SK-N-SH treated with all-trans-retinoic acid at 6 μM for 48 hours (cell line): ENCODE data around the gene POMP.

Source experiments
- ATAC-seq: fragments of 200-7000 bp; cut with Tn5 transposase; 3 replicates; pipeline ENCODE4 v1.9.1; 2020; ENCODE audit warnings: mild to moderate bottlenecking, moderate library complexity
- BACH2 ChIP-seq: fragments of 250-450 bp; sonication (Bioruptor Pico); IDR thresholded peaks from 2 replicates; pipeline ENCODE4 v1.9.0; 2021; ENCODE audit warnings: mild to moderate bottlenecking, borderline replicate concordance
- CREB5 ChIP-seq: fragments of 250-450 bp; sonication (Bioruptor Pico); IDR thresholded peaks from 2 replicates; pipeline ENCODE4 v1.5.1; 2020; ENCODE audit warnings: low read depth, mild to moderate bottlenecking, moderate library complexity
- ESRRG ChIP-seq: fragments of 250-450 bp; sonication (Bioruptor Pico); IDR thresholded peaks from 2 replicates; pipeline ENCODE4 v1.6.1; 2021; ENCODE audit warnings: mild to moderate bottlenecking
- ISL1 ChIP-seq: fragments of 250-450 bp; sonication (Bioruptor Pico); IDR thresholded peaks from 2 replicates; pipeline ENCODE4 v2.1.2; 2022; ENCODE audit warnings: mild to moderate bottlenecking, moderate library complexity
- OSR1 ChIP-seq: fragments of 250-450 bp; sonication (Bioruptor Pico); IDR thresholded peaks from 2 replicates; pipeline ENCODE4 v1.8.0; 2022; ENCODE audit warnings: moderate library complexity, mild to moderate bottlenecking, inconsistent platforms
- PATZ1 ChIP-seq: fragments of 250-450 bp; sonication (Bioruptor Pico); IDR thresholded peaks from 2 replicates; pipeline ENCODE4 v1.8.0; 2020; ENCODE audit warnings: mild to moderate bottlenecking, moderate library complexity, borderline replicate concordance
- POU6F1 ChIP-seq: fragments of 250-450 bp; sonication (Bioruptor Pico); IDR thresholded peaks from 2 replicates; pipeline ENCODE4 v1.8.0; 2021; ENCODE audit warnings: low read depth, mild to moderate bottlenecking, moderate library complexity, borderline replicate concordance
- PPARA ChIP-seq: fragments of 250-450 bp; sonication (Bioruptor Pico); IDR thresholded peaks from 2 replicates; pipeline ENCODE4 v1.5.0; 2020; ENCODE audit warnings: mild to moderate bottlenecking, borderline replicate concordance
- RARB ChIP-seq: fragments of 250-450 bp; sonication (Bioruptor Pico); IDR thresholded peaks from 2 replicates; pipeline ENCODE4 v1.8.0; 2021; ENCODE audit warnings: mild to moderate bottlenecking, moderate library complexity
- SNAI2 ChIP-seq: fragments of 250-450 bp; sonication (Bioruptor Pico); IDR thresholded peaks from 2 replicates; pipeline ENCODE4 v1.5.0; 2020; ENCODE audit warnings: mild to moderate bottlenecking, moderate library complexity
- TCF4 ChIP-seq: fragments of 250-450 bp; sonication (Bioruptor Pico); IDR thresholded peaks from 2 replicates; pipeline ENCODE4 v1.8.0; 2021; ENCODE audit warnings: mild to moderate bottlenecking, moderate library complexity, borderline replicate concordance
- TOX ChIP-seq: fragments of 250-450 bp; sonication (Bioruptor Pico); IDR thresholded peaks from 2 replicates; pipeline ENCODE4 v1.8.0; 2021; ENCODE audit warnings: mild to moderate bottlenecking, moderate library complexity, borderline replicate concordance
- ZC3H10 ChIP-seq: fragments of 250-450 bp; sonication (Bioruptor Pico); IDR thresholded peaks from 2 replicates; pipeline ENCODE4 v1.5.1; 2021; ENCODE audit warnings: mild to moderate bottlenecking, moderate library complexity
- ZFP3 ChIP-seq: fragments of 250-450 bp; sonication (Bioruptor Pico); IDR thresholded peaks from 2 replicates; pipeline ENCODE4 v1.5.0; 2020; ENCODE audit warnings: mild to moderate bottlenecking, moderate library complexity
- ZFP30 ChIP-seq: fragments of 450-650 bp; formaldehyde crosslinking; IDR thresholded peaks from 2 replicates; pipeline ENCODE4 v1.5.0; 2022; ENCODE audit warnings: mild to moderate bottlenecking, moderate library complexity
- ZNF70 ChIP-seq: fragments of 450-650 bp; formaldehyde crosslinking; IDR thresholded peaks from 2 replicates; pipeline ENCODE4 v1.5.0; 2020; ENCODE audit warnings: mild to moderate bottlenecking, moderate library complexity
- TF ChIP-seq, protein P1 (sequence below): fragments of 250-450 bp; sonication (Bioruptor Pico); IDR thresholded peaks from 2 replicates; pipeline ENCODE4 v1.5.1; 2021; ENCODE audit warnings: mild to moderate bottlenecking, moderate library complexity

Gene POMP

DNA sequence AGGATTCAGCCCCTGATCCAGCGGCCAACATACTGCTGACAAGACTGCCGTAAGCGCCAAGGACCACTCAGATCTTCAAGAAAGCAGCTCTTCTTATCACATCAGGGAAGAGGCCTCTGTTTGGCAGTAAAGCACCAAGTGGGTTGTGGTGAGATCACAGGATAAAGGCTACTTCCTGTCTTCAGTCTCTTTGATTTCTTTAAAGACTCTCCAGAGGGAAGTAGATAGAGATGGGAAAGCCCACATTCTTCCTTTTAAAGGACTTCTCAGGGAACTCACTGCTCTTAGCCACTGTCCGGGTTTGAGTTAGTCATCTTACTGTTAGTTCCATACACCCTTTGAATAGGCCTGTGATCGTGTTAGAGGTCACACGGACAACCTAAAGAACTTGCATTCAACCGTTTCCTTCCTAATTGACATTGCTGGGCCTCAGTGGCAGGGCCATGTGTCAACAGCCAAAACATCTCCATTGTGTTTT lies 47.2 kb upstream of the POMP start:
- no peak for ATAC-seq
- TF ChIP-seq CREB5 (CRISPR knock-in tag) (no peak), ZC3H10 (no peak), PATZ1 (CRISPR knock-in tag) (no peak), ZFP3 (CRISPR knock-in tag) (no peak), POU6F1 (CRISPR knock-in tag) (no peak), SNAI2 (CRISPR knock-in tag) (no peak), ZNF70 (CRISPR knock-in tag) (no peak)
- TF ChIP-seq, protein P1, sequence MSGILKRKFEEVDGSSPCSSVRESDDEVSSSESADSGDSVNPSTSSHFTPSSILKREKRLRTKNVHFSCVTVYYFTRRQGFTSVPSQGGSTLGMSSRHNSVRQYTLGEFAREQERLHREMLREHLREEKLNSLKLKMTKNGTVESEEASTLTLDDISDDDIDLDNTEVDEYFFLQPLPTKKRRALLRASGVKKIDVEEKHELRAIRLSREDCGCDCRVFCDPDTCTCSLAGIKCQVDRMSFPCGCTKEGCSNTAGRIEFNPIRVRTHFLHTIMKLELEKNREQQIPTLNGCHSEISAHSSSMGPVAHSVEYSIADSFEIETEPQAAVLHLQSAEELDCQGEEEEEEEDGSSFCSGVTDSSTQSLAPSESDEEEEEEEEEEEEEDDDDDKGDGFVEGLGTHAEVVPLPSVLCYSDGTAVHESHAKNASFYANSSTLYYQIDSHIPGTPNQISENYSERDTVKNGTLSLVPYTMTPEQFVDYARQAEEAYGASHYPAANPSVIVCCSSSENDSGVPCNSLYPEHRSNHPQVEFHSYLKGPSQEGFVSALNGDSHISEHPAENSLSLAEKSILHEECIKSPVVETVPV = no peak

GRCh38 chr13:28613562-28613961 lies 45.4 kb upstream of the POMP start:
- TF ChIP-seq OSR1 (CRISPR knock-in tag) = no peak
- no peak for TF ChIP-seq ZFP3 (CRISPR knock-in tag)
- TF ChIP-seq TCF4 = no peak
- TF ChIP-seq POU6F1 (CRISPR knock-in tag) = no peak
- no peak for TF ChIP-seq ESRRG (CRISPR knock-in tag)
- TF ChIP-seq BACH2 (CRISPR knock-in tag) = no peak
- TF ChIP-seq SNAI2 (CRISPR knock-in tag) = no peak
- no peak for TF ChIP-seq RARB (CRISPR knock-in tag)
- TF ChIP-seq, protein P1 = no peak
- ATAC-seq = no peak

DNA sequence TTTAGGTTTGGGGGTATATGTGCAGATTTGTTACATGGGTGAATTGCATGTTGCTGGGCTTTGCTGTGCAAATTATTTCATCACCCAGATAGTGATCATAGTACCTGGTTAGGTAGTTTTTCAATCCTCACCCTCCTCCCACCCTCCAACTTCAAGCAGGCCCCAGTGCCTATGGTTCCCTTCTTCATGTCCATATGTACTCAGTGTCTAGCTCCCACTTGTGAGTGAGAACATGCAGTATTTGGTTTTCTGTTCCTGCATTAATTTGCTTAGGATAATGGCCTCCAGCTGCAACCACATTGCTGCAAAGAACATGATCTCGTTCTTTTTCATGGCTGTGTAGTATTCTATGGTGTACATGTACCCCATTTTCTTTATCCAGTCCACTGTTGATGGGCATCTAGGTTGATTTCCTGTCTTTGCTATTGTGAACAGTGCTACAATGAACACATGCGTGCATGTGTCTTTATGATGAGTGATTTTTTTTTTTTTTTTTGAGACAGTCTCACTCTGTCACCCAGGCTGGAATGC lies 42.9 kb upstream of the POMP start:
- TF ChIP-seq BACH2 (CRISPR knock-in tag) = no peak
- TF ChIP-seq ZFP30 (CRISPR knock-in tag) = no peak
- TF ChIP-seq PPARA (CRISPR knock-in tag) = no peak
- TF ChIP-seq ZFP3 (CRISPR knock-in tag) = no peak
- TF ChIP-seq ZC3H10 = no peak
- TF ChIP-seq ISL1 (CRISPR knock-in tag) = no peak
- TF ChIP-seq TOX (CRISPR knock-in tag) = no peak
- no peak for TF ChIP-seq ESRRG (CRISPR knock-in tag)
- no peak for TF ChIP-seq SNAI2 (CRISPR knock-in tag)
- no peak for ATAC-seq
